Kidney capillary endothelial cell (primary cell): ENCODE data around the gene PAX2.
A peak's percentile ranks its signal among the peaks of the same experiment; 100 is the strongest.
"Not testable (repeated sequence)": the region's sequence is repeated elsewhere in the genome, so short reads cannot be mapped to it uniquely, and the experiment has no call there.

Experiments
- DNase-seq: peaks from one replicate; pipeline ENCODE4 v3.0.0-alpha.2; 2018; ENCODE audit warnings: low spot score

The PAX2 gene

DNA sequence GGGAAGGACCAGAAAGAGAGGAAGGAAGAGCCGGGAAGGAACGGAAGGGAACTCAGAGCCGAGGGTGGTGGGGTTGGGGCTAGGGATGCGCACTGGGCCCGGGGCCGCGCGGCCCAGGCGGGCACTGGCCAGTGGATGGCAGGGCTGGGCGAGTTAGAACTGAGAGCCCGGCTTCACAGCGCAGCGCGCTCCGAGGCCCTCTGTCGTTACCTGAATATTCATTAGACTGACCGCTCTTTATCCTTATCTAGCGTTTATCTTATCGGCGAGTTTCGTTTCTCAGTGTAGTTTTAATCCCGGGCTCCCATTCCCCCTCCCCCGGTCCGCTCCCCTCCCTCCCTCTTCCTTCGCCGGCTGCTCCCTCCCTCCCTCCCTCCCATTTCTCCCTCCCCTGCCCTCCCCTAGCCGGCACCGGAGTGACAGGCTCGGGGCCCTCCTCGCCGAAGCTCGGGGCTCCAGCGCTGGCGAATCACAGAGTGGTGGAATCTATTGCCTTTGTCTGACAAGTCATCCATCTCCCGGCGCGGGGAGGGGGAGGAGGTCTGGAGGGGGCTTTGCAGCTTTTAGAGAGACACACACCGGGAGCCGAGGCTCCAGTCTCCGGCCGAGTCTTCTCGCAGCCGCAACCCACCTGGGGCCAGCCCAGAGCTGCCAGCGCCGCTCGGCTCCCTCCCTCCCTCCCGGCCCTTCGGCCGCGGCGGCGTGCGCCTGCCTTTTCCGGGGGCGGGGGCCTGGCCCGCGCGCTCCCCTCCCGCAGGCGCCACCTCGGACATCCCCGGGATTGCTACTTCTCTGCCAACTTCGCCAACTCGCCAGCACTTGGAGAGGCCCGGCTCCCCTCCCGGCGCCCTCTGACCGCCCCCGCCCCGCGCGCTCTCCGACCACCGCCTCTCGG lies at the start of gene PAX2:
TSS of gene PAX2 (plus strand) at position 596 of the 895 bp plus-strand sequence. CDS start 679 bp downstream, outside the sequence.
- no peak for DNase-seq

DNA sequence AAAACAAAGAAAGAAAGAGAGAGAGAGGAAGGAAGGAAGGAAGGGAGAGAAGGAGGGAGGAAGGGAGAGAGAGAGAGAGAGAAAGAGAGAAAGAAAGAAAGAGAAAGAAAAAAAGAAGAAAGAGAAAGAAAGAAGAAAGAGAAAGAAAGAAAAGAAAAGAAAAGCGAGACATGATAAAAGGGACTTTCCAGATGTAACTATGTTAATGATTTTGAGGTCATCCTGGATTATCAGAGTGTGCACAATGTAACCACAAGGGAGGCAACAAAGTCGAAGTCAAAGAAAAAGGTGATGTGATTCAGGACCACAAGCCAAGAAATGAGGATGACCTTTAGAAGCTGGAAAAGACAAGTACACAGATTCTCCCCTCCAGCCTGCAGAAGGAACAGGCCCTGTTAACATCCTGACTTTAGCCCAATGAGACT lies 48.9 kb upstream of the PAX2 start:
- DNase-seq: no peak

DNA sequence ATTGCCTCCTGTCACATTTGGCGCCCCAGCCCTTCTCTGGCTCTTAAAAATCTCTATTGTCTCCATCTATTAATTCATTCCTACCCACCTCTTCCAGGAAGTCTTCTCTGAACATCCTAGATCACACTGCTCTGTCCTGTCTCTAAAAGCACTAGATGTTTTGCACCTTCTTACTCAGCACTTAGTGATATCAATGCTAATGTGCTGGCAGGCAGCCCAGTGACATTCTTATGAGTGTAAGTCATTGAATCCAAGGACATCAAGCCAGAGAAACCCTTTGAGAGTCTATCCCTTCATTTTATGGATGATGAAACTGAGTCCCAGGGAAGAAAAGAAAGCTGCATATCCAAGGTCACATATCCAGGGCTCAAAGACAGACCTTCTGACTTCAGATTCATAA lies 48.3 kb upstream of the PAX2 start:
- peak; percentile 23 for DNase-seq

DNA sequence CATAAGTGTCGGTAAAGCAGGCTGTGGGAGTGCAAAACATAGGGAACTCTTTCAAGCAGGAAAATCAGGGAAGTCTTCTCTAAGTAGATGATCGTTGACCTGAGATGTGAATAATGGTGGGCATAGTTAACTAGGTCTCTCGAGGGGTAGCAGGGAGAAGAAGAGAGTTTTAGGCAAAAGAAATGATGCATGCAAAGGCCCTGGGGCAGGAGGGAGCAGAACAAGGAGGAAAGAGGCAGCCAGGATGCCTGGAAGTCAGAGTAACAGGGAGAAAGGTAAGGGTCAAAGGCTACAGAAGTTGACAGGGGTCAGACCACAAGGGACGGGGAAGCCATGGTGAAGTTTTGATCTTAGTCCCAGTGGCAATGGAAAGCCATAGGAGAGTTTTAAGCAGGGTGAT lies 47.8 kb upstream of the PAX2 start:
- no peak for DNase-seq

DNA sequence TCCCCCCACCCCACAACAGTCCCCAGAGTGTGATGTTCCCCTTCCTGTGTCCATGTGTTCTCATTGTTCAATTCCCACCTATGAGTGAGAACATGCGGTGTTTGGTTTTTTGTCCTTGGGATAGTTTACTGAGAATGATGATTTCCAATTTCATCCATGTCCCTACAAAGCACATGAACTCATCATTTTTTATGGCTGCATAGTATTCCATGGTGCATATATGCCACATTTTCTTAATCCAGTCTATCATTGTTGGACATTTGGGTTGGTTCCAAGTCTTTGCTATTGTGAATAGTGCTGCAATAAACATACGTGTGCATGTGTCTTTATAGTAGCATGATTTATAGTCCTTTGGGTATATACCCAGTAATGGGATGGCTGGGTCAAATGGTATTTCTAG lies 43.7 kb upstream of the PAX2 start:
- not testable (repeated sequence) for DNase-seq

DNA sequence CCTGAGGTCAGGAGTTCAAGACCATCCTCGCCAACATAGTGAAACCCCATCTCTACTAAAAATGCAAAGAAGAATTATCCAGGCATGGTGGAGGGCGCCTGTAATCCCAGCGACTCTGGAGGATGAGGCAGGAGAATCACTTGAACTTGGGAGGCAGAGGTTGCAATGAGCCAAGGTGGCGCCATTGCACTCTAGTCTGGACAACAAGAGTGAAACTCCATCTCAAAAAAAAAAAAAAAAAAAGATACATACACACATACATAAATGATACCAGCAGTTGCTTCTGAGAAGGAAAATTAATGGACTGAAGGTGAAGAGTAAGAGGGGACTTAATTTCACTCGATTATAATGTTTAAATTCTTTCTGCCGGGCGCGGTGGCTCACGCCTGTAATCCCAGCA lies 40.2 kb upstream of the PAX2 start:
- no peak for DNase-seq

DNA sequence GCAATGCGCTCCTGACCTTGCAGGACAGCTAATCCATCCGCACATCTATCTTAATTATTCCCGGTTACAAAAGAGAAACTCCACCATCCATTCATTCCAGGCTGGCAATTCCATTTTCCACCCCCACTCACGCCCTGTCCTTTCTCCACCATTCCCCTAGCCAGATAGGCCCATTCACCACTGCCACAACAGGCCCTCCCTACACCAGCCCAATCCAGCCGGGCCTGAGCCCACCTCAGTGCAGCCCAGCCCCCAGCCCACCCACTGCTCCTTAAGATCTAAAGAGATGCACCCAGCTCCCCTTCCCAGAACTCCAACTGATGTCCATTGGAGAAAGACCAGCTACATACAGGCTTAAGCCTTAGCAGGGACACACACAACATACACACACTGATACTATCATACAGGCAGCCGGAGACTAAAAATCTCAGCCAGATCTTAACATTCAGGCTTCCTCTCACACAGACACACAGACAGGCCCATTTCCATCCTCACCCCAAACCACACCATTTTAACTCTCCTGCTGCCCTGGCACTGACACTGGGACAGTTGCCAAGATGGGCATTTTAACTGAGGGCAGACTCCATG lies 38.0 kb upstream of the PAX2 start:
- DNase-seq: no peak

DNA sequence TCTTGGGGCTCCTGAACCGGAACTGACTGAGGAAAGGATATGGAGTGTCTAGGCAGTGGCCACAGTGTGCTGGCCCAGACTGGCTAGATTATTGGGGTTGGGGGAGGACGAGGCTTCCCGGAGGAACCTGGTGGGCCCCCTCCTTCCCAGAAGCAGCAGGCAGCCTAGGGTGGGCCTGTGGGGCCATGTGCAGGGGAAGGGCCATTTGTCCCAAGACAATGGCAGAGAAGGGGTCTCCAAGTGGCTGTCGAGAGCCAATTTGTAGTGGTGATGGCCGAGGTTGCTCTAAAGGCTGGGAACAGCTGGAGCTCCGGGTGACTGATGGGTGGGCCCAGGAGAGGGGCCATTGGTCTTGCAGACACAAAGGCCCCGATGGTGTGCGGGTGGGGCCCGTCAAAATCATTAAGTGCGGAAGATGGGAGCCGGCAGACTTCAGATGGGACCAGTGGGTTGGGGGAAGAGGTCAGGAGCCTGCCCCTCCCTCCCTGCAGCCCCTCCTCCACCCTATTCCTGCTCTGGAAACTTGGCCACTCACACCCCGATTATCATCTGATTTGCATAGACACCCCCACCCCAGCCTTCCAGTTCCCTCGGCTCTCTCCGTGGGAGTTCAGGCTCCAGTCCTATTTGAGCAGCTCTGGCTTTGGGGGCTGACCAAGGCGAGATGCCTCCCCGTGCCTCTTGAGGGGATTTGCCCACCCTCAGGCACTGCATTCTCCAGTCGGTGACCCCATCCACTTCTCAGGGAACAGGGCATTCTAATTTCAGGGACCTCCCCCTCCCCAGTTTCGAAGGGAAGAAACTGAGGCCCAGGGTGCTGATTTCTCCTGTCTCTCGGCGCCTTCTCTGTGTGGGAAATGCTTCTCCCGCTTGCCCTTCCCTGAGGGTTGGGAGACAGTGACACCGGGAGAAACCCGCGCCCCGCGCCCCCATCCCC lies 36.0 kb upstream of the PAX2 start:
- DNase-seq: no peak

DNA sequence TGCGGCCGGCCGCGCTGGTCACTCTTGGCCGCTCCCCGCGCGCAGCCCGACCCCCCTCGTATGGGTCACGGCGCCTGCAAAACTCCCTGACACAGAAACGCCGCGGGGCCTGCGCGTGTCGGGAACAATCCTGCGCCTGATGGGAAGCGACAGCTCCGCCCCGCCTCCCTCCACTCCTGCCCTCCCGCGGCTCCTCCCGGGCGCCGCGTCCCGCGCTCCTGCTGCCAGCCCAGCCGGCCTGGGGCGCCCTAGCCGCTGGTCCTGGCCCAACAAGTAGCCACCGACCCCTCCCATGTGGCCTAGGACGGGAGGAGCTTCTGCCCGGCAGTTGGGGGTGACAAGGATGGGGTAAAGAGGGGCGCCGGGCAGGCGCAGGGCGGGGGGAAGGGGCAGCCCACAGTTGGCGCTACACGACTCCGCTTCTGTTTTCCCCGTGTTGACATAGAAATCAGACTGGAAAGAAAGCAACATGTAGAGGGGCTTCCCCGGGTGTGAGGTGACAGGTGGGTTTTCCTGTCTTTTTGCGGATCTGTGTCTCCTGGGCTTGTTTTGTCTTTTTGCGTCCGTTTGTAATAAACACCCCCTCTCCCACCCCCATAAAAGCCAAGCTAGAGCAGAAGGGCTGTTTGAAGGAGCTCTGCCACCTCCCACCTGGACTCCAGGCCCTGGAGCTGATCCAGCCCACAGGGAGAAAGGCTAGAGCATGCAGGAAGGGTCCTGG lies 35.1 kb upstream of the PAX2 start:
- DNase-seq: no peak

DNA sequence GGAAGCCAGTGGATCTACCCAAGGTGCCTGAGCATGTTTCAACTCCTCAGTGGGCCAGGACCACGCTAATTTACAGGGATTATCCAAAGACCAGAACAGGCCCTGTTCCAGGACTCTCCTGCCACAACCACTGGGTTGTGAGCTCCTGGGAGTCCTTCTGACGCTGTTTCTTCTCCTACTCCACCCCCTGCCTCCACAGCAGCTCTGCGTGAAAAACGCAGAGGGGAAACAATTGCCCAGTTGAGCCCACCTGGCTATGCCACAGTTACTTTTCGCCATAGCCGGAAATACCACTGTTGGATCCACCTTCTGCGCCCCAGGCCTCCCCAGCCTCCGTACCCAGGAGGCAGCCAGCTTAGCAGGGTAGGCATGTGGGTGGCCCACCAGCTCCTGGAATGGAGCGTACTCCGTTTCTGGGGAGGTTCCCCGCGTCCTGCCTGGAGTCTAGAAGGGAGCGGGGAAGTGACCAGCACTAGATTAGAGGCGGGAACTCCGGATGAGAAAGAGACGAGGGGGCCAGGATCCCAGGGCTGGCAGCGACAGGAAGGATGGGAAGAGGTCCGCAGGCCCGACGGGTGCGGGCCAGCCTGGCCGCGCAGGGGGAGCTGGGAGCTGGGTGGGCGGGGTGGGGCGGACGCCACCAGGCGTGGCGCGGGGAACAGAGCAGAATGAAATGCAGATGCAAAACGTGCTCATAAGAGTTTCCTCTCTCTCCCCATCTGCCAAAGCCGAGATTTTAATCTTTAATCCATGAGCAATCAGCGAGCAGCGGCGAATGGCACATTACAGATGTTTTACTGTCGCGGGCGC lies 32.1 kb upstream of the PAX2 start:
- DNase-seq: no peak

DNA sequence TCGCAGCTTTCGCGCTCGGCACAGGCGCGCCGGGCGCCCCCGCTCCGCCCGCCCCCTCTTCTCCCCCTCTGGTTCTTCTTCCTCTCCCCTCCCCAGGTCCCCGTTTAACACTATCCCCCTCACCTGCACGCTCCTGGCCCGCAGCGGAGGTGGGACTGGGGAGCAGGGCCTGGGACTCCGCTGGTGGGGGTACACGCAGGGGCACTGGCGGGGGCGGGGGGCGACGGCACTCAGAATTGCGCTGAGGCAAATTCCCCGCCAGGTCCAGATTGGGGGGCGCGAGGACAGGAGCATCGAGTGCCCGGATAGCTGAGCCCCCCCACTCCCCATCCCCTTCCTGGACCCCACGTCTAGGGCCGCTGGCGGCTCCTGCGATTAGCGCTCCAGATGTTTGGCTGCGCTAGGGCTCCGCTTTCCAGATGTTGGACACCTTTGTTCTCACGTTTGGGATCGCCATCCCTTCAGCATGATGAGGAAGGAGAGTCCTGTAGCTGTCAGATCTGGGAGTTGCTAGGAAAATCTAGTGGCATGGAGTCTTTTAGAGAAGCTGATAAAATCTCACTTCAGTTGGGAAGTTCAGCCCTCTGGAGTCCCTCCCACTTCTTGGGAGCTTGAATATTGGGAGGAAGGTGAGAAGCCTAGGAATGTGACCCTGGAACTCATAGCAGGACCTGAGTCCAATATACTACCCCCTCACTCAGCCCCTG lies 31.4 kb upstream of the PAX2 start:
- DNase-seq: no peak

DNA sequence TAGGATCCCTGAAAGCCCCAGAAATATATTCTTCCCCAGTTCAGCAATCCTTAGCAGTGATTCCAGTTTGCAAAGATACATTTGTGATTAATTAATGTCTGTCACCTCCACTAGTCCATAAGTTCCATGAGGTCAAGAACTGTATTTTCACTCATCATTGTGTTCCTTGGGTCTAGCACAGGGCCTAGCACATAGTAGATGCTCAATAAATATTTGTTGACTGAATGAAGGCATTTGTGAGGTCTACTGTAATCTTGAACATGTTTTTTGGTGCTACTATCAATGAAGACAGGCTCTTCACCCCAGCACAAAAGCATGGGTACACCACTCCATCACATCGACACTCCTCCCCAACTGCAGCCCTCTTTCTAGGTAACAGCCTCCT lies 30.8 kb upstream of the PAX2 start:
- DNase-seq: no peak

DNA sequence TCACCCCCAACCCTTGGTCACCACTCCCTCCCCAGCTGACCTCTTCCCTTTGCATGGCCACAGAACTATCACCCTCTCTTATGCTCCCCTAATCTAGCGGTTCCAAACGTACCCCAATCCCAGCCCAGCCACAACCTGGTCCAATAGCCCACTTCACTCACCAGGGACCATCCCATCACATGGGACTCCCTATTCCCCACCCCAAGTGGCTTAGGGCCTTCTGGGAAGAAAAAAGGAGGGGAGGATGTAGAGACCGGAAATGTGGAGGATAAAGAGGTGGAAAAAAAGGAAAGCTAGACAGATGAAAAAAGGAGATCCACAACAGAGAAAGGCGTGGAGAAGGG lies 30.3 kb upstream of the PAX2 start:
- DNase-seq: no peak

DNA sequence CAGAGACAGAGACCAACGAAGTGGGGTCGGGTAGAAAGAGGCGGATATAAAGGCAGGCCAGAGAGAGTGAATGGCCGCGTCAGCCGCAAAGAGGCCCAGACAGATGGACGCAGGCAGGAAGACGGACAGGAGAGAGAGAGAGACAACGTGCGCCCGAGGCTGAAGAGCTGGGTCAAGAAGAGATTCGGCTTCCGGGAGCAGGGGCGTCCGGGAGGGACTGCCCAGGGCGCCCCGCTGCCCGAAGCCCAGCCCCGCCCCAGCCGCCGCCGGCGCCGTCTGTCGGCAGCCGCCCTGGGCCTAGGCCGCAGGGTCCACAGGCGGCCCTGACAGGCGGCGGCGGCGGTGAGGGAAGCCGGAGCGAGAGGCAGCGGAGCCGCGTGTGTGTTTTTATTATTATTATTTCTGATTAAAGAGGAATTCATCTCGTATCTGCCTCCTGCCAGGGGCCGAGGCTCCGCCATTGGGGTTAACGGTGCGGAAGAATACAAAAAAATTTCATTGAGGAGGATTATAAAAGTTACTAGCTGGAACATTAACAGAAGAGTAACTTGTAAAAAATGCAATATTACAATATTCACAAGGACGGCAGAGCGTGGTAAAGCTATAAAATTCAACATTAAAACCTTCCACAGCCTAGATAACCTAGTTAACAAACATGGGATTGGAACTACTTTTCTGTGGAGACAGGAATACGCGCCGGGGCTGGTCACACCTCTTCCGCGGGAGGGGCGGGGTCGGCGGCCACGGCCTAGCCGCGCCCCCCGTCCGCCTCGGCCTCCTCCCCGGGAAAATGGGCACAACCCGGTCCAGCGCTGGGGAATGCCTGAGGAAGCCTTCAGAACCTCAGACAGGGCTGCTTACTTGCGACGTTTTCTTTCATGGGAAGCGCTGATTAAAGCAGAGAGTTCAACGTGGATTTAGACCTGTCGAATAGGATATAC lies 29.7 kb upstream of the PAX2 start:
- no peak for DNase-seq

DNA sequence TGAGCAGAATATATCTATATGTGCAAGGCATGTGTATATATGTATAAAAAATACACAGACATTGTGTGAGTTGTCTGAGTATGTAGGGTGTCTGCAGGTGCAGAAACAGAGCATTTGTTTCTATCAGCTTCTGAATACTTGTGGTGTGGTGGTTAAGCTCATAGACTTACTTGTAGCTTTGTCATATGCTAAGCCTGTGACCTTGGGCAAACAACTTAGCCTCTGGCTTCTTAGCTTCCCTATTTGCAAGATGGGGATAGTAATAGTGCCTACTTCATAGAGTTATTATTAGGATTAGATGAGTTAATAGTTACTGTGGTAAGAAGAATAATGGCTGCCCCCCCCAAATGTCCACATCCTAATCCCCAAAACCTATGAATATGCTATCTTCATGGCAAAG lies 28.2 kb upstream of the PAX2 start:
- DNase-seq: no peak

DNA sequence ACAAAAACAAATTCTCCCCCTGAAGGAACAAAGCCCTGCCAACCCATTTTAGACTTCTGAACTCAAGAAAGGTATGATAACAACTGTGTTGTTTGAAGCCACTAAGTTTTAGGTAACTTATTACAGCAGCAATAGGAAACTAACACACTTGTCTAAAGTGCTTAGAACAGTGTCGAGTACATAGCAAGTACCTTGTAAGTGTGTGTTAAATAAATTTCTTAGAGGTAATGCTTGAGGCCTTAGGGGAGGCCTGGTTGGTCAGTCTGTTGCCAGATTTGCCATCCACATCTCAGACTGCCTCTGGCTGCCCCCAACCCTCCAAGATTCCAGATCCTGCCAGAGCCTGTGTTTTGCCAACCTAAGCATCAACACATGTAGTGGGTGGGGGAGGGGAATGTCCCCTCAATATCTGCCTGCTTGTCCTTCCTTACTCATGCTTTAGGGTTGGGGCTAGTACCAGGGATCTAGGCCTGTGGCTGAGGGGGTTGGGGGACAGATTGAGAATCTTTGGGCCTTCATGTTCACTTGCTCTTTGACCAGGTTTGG lies 27.1 kb upstream of the PAX2 start:
- DNase-seq: no peak

DNA sequence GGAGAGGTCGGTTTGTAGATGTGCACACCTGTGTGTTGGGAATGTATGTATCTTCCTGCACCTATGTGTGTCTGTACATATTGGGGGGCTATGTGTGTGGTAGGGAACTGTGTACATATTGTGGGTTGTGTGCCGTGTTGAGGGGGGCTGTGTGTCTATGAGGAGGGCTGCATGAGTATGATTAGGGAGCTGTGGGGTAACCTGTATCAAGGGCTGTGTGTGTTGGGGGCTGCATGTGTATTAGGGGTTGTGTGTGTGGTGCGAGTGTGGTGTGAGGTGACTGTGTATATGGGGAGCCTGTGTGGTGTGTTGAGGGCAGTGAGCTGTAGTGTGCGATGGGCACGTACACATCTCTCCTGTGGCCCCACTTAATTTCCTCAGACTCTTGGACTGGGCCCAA lies 22.2 kb upstream of the PAX2 start:
- DNase-seq: no peak

DNA sequence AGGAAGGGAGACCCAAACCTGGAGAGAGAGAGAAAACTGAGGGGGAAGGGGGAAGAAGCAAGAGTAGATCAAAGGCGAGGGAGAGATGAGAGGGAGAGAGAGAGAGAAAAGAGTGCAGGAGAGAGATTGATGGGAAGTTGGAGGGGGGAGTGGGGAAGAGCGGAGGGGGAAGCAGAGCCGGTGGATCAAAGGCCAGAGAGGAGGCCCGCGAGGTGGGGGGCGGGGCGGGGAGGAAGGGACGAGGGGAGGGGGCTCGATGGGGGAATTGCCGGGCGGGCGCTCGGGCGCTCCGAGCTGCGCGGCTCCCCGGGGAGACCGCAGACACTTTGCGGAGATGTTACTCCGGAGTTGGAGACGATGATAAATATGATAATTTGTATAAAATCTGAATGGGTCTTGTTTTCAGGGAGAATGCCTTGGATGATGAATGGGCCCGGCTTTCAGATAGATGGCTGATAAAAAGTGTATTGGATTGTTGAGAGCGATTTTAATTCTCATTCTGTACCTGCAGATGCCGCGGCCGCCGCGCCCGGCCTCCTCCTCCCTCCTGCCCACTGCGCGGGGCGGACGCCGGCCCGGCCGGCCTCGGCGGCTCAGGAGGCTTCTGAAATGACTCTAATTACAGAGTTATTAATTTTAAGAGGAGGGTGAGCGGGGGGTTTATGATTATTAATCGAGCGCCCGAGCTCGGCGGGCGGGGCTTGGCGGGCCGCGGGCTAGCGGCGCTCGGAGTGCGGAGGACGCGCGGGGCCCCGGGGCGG lies 21.4 kb upstream of the PAX2 start:
- DNase-seq: no peak
